OCI-LY1 (cell line): ENCODE results near the gene SLC16A4.
"Not testable (repeated sequence)": the region's sequence is repeated elsewhere in the genome, so short reads cannot be mapped to it uniquely, and the experiment has no call there.

Experiments
- CTCF ChIP-seq: fragments of 200-600 bp; sonication (generic), shearing (Covaris generic); IDR thresholded peaks from 2 replicates; pipeline ENCODE4 v1.5.1; 2017; ENCODE audit warnings: mild to moderate bottlenecking, antibody characterized with exemption, low read length, moderate library complexity, mixed read lengths
- EZH2 ChIP-seq: fragments of 200-600 bp; sonication (generic), shearing (Covaris generic); IDR thresholded peaks from 2 replicates; pipeline ENCODE4 v1.8.0; 2017; ENCODE audit warnings: borderline replicate concordance, mixed run types, mild to moderate bottlenecking, antibody characterized with exemption, low read length, moderate library complexity, mixed read lengths

DNA sequence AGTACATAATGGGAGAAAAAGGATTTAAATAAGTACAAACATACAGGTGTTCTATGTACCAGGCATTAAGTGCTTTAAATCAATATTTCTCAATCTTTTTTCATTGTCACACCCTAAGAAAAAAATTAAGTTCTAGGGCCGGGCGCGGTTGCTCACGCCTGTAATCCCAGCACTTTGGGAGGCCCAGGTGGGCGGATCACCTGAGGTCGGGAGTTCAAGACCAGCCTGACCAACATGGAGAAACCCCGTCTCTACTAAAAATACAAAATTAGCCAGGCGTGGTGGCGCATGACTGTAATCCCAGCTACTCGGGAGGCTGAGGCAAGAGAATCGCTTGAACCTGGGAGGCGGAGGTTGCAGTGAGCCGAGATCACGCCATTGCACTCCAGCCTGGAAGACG lies 15.6 kb upstream of the SLC16A4 start:
- not testable (repeated sequence) for TF ChIP-seq CTCF, EZH2
